SK-N-SH (cell line): ENCODE measurements around the gene PSMB2. TPM values are rescaled to one million over a fixed set of nuclear protein-coding genes. Genes with fewer than 3 reads are reported as not detected.
"Not testable (repeated sequence)": the region's sequence is repeated elsewhere in the genome, so short reads cannot be mapped to it uniquely, and the experiment has no call there.

ENCODE experiments used
- CTCF ChIA-PET: fragments of 300-600, 350-600 bp; formaldehyde crosslinking; extraction: SDS; loops from one replicate; lab custom pipeline; 2021; lab: Yijun Ruan, JAX
- POLR2A ChIA-PET: fragments of 350-600 bp; sonication (Branson Sonifier 250); formaldehyde crosslinking; extraction: SDS; loops from one replicate; lab custom pipeline; 2020; ENCODE audit warnings: antibody characterized with exemption, inconsistent platforms; lab: Yijun Ruan, JAX
- DNase-seq: peaks from one replicate; pipeline ENCODE4 v3.0.0; 2012
- H2AFZ ChIP-seq: fragments of 200-600 bp; sonication (generic); 2 replicates; pipeline ENCODE4 v1.8.1; 2016; ENCODE audit warnings: antibody characterized with exemption, mild to moderate bottlenecking, low read depth
- H3F3A ChIP-seq: fragments of 200-600 bp; sonication (generic); replicated peaks from 2 replicates; pipeline ENCODE3; 2016; ENCODE audit warnings: antibody characterized with exemption, mild to moderate bottlenecking; ENCODE audit not compliant: insufficient read depth
- H3K27ac ChIP-seq, 2 experiments: fragments of 200-500 bp in 1 of 2; fragments of 200-600 bp in 1 of 2; sonication (Bioruptor generic) in 1 of 2; sonication (generic), shearing (Covaris generic) in 1 of 2; 2 replicates each; pipeline versions ENCODE4 v1.5.1 to v1.6.1; 2014 to 2016; ENCODE audit warnings: low read depth in 2 of 2, inconsistent platforms in 1 of 2, low read length in 1 of 2, mild to moderate bottlenecking in 1 of 2, mixed read lengths in 1 of 2
- H3K27me3 ChIP-seq: fragments of 200-600 bp; sonication (generic), shearing (Covaris generic); 2 replicates; pipeline ENCODE4 v1.6.1; 2016; ENCODE audit warnings: mixed run types; ENCODE audit not compliant: insufficient read depth
- H3K36me3 ChIP-seq, 2 experiments: fragments of 200-500 bp in 1 of 2; fragments of 200-600 bp in 1 of 2; sonication (Bioruptor generic) in 1 of 2; sonication (generic) in 1 of 2; replicated peaks in 1 of 2; 2 replicates each; pipeline versions ENCODE3 to v1.5.1; 2014 to 2016; ENCODE audit warnings: low read length in 1 of 2, mild to moderate bottlenecking in 1 of 2; ENCODE audit not compliant: insufficient read depth in 2 of 2, control insufficient read depth in 1 of 2
- H3K4me1 ChIP-seq, 2 experiments: fragments of 200-500 bp in 1 of 2; fragments of 200-600 bp in 1 of 2; sonication (Bioruptor generic) in 1 of 2; sonication (generic), shearing (Covaris generic) in 1 of 2; 2 replicates each; pipeline versions ENCODE4 v1.5.1 to v1.6.1; 2014 to 2016; ENCODE audit warnings: low read depth in 1 of 2, low read length in 1 of 2, mixed run types in 1 of 2; ENCODE audit not compliant: insufficient read depth in 2 of 2, control insufficient read depth in 1 of 2
- H3K4me2 ChIP-seq: fragments of 200-600 bp; sonication (generic), shearing (Covaris generic); 2 replicates; pipeline ENCODE4 v1.6.1; 2017; ENCODE audit warnings: mixed run types
- H3K4me3 ChIP-seq, 2 experiments: fragments of 200-500 bp in 1 of 2; fragments of 200-600 bp in 1 of 2; sonication (Bioruptor generic) in 1 of 2; sonication (generic), shearing (Covaris generic) in 1 of 2; 2 replicates each; pipeline versions ENCODE4 v1.5.1 to v1.8.1; 2014 to 2016; ENCODE audit warnings: low read depth in 2 of 2, inconsistent platforms in 1 of 2, low read length in 1 of 2, mild to moderate bottlenecking in 1 of 2, mixed read lengths in 1 of 2, moderate library complexity in 1 of 2
- H3K79me2 ChIP-seq: fragments of 200-600 bp; sonication (generic); 2 replicates; pipeline ENCODE4 v1.8.1; 2017; ENCODE audit warnings: mild to moderate bottlenecking; ENCODE audit not compliant: insufficient read depth
- H3K9ac ChIP-seq: fragments of 200-600 bp; sonication (generic); 2 replicates; pipeline ENCODE4 v1.6.1; 2017; ENCODE audit warnings: mixed run types
- H3K9me2 ChIP-seq: fragments of 200-600 bp; sonication (generic); 2 replicates; pipeline ENCODE4 v1.6.1; 2017; ENCODE audit warnings: mixed run types
- H3K9me3 ChIP-seq: fragments of 200-600 bp; sonication (generic); 2 replicates; pipeline ENCODE4 v1.6.1; 2017; ENCODE audit warnings: mixed run types, mild to moderate bottlenecking, moderate library complexity
- H4K20me1 ChIP-seq: fragments of 200-600 bp; sonication (generic); 2 replicates; pipeline ENCODE4 v1.6.1; 2017; ENCODE audit warnings: mild to moderate bottlenecking, mixed run types; ENCODE audit not compliant: insufficient read depth
- CTCF ChIP-seq: fragments of 200-600 bp; sonication (generic); IDR thresholded peaks from 2 replicates; pipeline ENCODE4 v1.6.1; 2017; ENCODE audit warnings: antibody characterized with exemption, mild to moderate bottlenecking, moderate library complexity
- FOXM1 ChIP-seq: IDR thresholded peaks from 2 replicates; pipeline ENCODE4 v1.4.0; 2012; ENCODE audit warnings: low read depth, mild to moderate bottlenecking
- GABPA ChIP-seq: IDR thresholded peaks from 2 replicates; pipeline ENCODE4 v1.4.0; 2012; ENCODE audit warnings: low read depth, mild to moderate bottlenecking
- IRF3 ChIP-seq: fragments of 150-350 bp; IDR thresholded peaks from 2 replicates; pipeline ENCODE4 v1.6.1; 2016; ENCODE audit warnings: mild to moderate bottlenecking, low read depth, low read length
- NRF1 ChIP-seq: IDR thresholded peaks from 2 replicates; pipeline ENCODE4 v1.6.1; 2012; ENCODE audit warnings: low read depth, mild to moderate bottlenecking, low read length
- POLR2AphosphoS5 ChIP-seq: IDR thresholded peaks from 2 replicates; pipeline ENCODE4 v1.6.1; 2012; ENCODE audit warnings: low read depth, low read length
- RAD21 ChIP-seq: IDR thresholded peaks from 2 replicates; pipeline ENCODE4 v1.6.1; 2012; ENCODE audit warnings: mild to moderate bottlenecking, low read length
- REST ChIP-seq: IDR thresholded peaks from 2 replicates; pipeline ENCODE4 v1.6.1; 2012; ENCODE audit warnings: mild to moderate bottlenecking, low read depth, low read length, moderate library complexity
- SMC3 ChIP-seq: IDR thresholded peaks from 2 replicates; pipeline ENCODE4 v1.6.1; 2012; ENCODE audit warnings: low read depth, low read length, improper control_type of control experiment
- TEAD4 ChIP-seq: IDR thresholded peaks from 2 replicates; pipeline ENCODE4 v1.4.0; 2012; ENCODE audit warnings: mild to moderate bottlenecking, borderline replicate concordance; ENCODE audit not compliant: insufficient read depth
- USF1 ChIP-seq: IDR thresholded peaks from 2 replicates; pipeline ENCODE4 v1.4.0; 2012; ENCODE audit warnings: low read depth, borderline replicate concordance
- WGBS: methylation state at CpG from one replicate; pipeline ENCODE4 v1.1.6; 2017; ENCODE audit warnings: low lambda C conversion rate; 5-methylcytosine and 5-hydroxymethylcytosine counted together
- polyA plus RNA-seq, 3 experiments: library from polyadenylated mRNA; depleted of rRNA; stranded (reverse); fragments of >200 nt; gene quantifications; 2 replicates each; pipeline ENCODE4 v1.2.3, GENCODE V29; 2012

The PSMB2 gene
- polyA plus RNA-seq, 1 of the 3 experiments (the other 2 are of a cell fraction): 83.5 TPM

GRCh38 chr1:35586808-35587207 lies 54.5 kb downstream of the PSMB2 start (continued):
- no peak for TF ChIP-seq RAD21
- TF ChIP-seq TEAD4: no peak
- TF ChIP-seq POLR2AphosphoS5: no peak

- WGBS: 100% methylated on average over 1 of the region's 1 CpG
- H3K27ac ChIP-seq, POLR2A ChIA-PET, H3K4me3 ChIP-seq, H3K27me3 ChIP-seq, H4K20me1 ChIP-seq, H2AFZ ChIP-seq, H3K9me2 ChIP-seq, H3K79me2 ChIP-seq, H3F3A ChIP-seq, H3K4me2 ChIP-seq, H3K9ac ChIP-seq, H3K36me3 ChIP-seq, DNase-seq, H3K4me1 ChIP-seq, H3K9me3 ChIP-seq: not testable (repeated sequence)
- CTCF ChIA-PET: interaction anchor here (0.6 to 2.1 kb wide), 7 partner anchors 13 to 187 kb away, joined by 3 to 10 read pairs (median 4); partner anchors contain the start of gene TFAP2E
These were observed 55.5 kb downstream of the PSMB2 start for GRCh38 chr1:35585805-35586204.

- 88% methylated on average over 3 of the region's 3 CpGs for whole genome bisulfite sequencing
- ChIA-PET CTCF (interaction anchor here (0.6 to 2.1 kb wide), 9 partner anchors 12 to 188 kb away, joined by 3 to 10 read pairs (median 4); partner anchors contain the start of genes KIAA0319L, NCDN and TFAP2E), POLR2A (interaction anchor here (1.0 kb wide), 1 partner anchor 184 kb away, joined by 3 read pairs; the partner anchor contains the start of gene CLSPN)
- Histone ChIP-seq H4K20me1 (no peaks in the 10 kb centered on the region), H3K27me3 (no peaks in the 10 kb centered on the region), H2AFZ (no peak overlapping the region), H3K4me1 (no peaks in the 10 kb centered on the region), H3F3A (no peaks in the 10 kb centered on the region), H3K9ac (no peak overlapping the region), H3K79me2 (no peaks in the 10 kb centered on the region), H3K4me3 (no peak overlapping the region), H3K4me2 (no peak overlapping the region), H3K27ac (no peak overlapping the region), H3K9me2 (no peaks in the 10 kb centered on the region), H3K9me3 (no peaks in the 10 kb centered on the region), H3K36me3 (no peaks in the 10 kb centered on the region)
- DNase-seq: no peak
- TF ChIP-seq SMC3: no peak
- TF ChIP-seq IRF3: no peak
- no peak for TF ChIP-seq CTCF
- no peak for TF ChIP-seq GABPA
- TF ChIP-seq USF1: no peak
- TF ChIP-seq FOXM1: no peak
- TF ChIP-seq NRF1: no peak
- no peak for TF ChIP-seq REST
These were observed 56.0 kb downstream of the PSMB2 start for GRCh38 chr1:35585281-35585680.

GRCh38 chr1:35581621-35582020 lies 59.7 kb downstream of the PSMB2 start:
- 94% methylated on average over 9 of the region's 9 CpGs for WGBS
- not testable (repeated sequence) for H3K4me2 ChIP-seq

More at GRCh38 chr1:35581621-35582020, 59.7 kb downstream of the PSMB2 start:
- H3K9me2 ChIP-seq, H3K27me3 ChIP-seq, H3K27ac ChIP-seq, H2AFZ ChIP-seq, H4K20me1 ChIP-seq, H3F3A ChIP-seq, H3K9ac ChIP-seq, POLR2A ChIA-PET, H3K9me3 ChIP-seq, H3K4me1 ChIP-seq, H3K36me3 ChIP-seq, DNase-seq, H3K79me2 ChIP-seq, H3K4me3 ChIP-seq: not testable (repeated sequence)
- CTCF ChIA-PET: interaction anchor here (1.3 to 1.6 kb wide), 4 partner anchors 8 to 164 kb away, joined by 4 to 5 read pairs (median 4); no protein-coding TSS in a partner anchor
